Common myeloid progenitor, CD34-positive (primary cell): ENCODE measurements around the gene GGN.

Experiments used
- CTCF ChIA-PET: fragments of 350-600 bp; sonication (Branson Sonifier 250); formaldehyde crosslinking; loops from one replicate; lab custom pipeline; 2021; ENCODE audit warnings: antibody characterized with exemption; lab: Charles Lee
- POLR2A ChIA-PET: fragments of 350-600 bp; sonication (Branson Sonifier 250); formaldehyde crosslinking; loops from one replicate; lab custom pipeline; 2021; ENCODE audit warnings: antibody characterized with exemption; lab: Charles Lee
- DNase-seq, 3 donors: peaks; one replicate each; pipeline versions ENCODE4 v3.0.0 to v3.0.0-alpha.2; 2013
- H3K27ac ChIP-seq, 2 experiments: 1 replicate in 1 of 2; 2 replicates in 1 of 2; pipeline ENCODE4 v1.7.0; 2013; ENCODE audit warnings: inconsistent platforms in 2 of 2, low read length in 2 of 2, mild to moderate bottlenecking in 2 of 2, low read depth in 1 of 2, moderate library complexity in 1 of 2; ENCODE audit not compliant: severe bottlenecking in 2 of 2, insufficient read depth in 1 of 2, poor library complexity in 1 of 2
- H3K27me3 ChIP-seq, 5 experiments: replicated peaks in 2 of 5; 1 replicate in 3 of 5; 2 replicates in 2 of 5; pipeline versions ENCODE4 v1.6.1 to v1.7.0; 2013; ENCODE audit warnings: low read length in 4 of 5, mild to moderate bottlenecking in 2 of 5, moderate library complexity in 2 of 5, inconsistent platforms in 1 of 5; ENCODE audit not compliant: insufficient read depth in 5 of 5, control insufficient read depth in 4 of 5
- H3K36me3 ChIP-seq, 4 experiments: 1 replicate in 2 of 4; 2 replicates in 2 of 4; pipeline versions ENCODE4 v1.6.1 to v1.7.0; 2013; ENCODE audit warnings: low read length in 3 of 4, control low read depth in 1 of 4, mild to moderate bottlenecking in 1 of 4; ENCODE audit not compliant: control insufficient read depth in 4 of 4, insufficient read depth in 4 of 4
- H3K4me1 ChIP-seq, 4 experiments: 1 replicate in 3 of 4; 2 replicates in 1 of 4; pipeline versions ENCODE4 v1.6.1 to v1.7.1; 2013; ENCODE audit warnings: low read length in 3 of 4, mild to moderate bottlenecking in 3 of 4, control low read depth in 1 of 4, inconsistent platforms in 1 of 4, moderate library complexity in 1 of 4; ENCODE audit not compliant: control insufficient read depth in 4 of 4, insufficient read depth in 4 of 4; ENCODE audit errors: control extremely low read depth in 1 of 4
- H3K4me3 ChIP-seq, 7 experiments: 1 replicate in 4 of 7; 2 replicates in 3 of 7; pipeline versions ENCODE4 v1.5.1 to v1.7.0; 2013; ENCODE audit warnings: mild to moderate bottlenecking in 7 of 7, low read length in 6 of 7, moderate library complexity in 6 of 7, inconsistent platforms in 2 of 7, low read depth in 2 of 7, control low read depth in 1 of 7; ENCODE audit not compliant: insufficient read depth in 4 of 7, control insufficient read depth in 1 of 7; ENCODE audit errors: extremely low read depth in 1 of 7
- H3K9me3 ChIP-seq, 5 experiments: 1 replicate in 4 of 5; 2 replicates in 1 of 5; pipeline versions ENCODE4 v1.6.1 to v1.7.1; 2013; ENCODE audit warnings: low read length in 4 of 5, mild to moderate bottlenecking in 2 of 5, inconsistent platforms in 1 of 5, low read depth in 1 of 5, moderate library complexity in 1 of 5; ENCODE audit not compliant: control insufficient read depth in 4 of 5, insufficient read depth in 2 of 5; ENCODE audit errors: control extremely low read depth in 1 of 5
- WGBS: methylation state at CpG from one replicate; pipeline ENCODE4 v1.1.5; 2013; ENCODE audit not compliant: insufficient coverage; 5-methylcytosine and 5-hydroxymethylcytosine counted together

GGN gene

GRCh38 chr19:38399081-38399480 lies 11.2 kb upstream of the GGN start:
- Histone ChIP-seq H3K4me3 (no peak overlapping the region), H3K9me3 (no peaks in the 10 kb centered on the region), H3K4me1 (peaks cover 0 to 22% (median 16%) of the 10 kb centered on the region in 4 experiments), H3K27me3 (peaks cover 0 to 62% (median 34%) of the 10 kb centered on the region in 5 experiments), H3K27ac (no peak overlapping the region), H3K36me3 (no peaks in the 10 kb centered on the region)
- DNase-seq: no peak
- ChIA-PET CTCF (no interaction called here), POLR2A (no interaction called here)
- WGBS: 77% methylated on average over 6 of the region's 9 CpGs

- ChIA-PET CTCF (interaction anchor here (1.9 kb wide), 1 partner anchor 16 kb away, joined by 4 read pairs; no protein-coding TSS in a partner anchor), POLR2A (interaction anchor here (1.1 kb wide), 1 partner anchor 8 kb away, joined by 4 read pairs; the partner anchor contains the start of gene GGN)
- Histone ChIP-seq H3K9me3 (no peaks in the 10 kb centered on the region), H3K27ac (no peak overlapping the region), H3K27me3 (peaks cover 6 to 97% (median 48%) of the 10 kb centered on the region in 5 experiments), H3K4me3 (peak overlapping the region in 2 of 7 experiments; percentile 19 to 23), H3K36me3 (no peaks in the 10 kb centered on the region), H3K4me1 (peaks cover 0 to 10% (median 7%) of the 10 kb centered on the region in 4 experiments)
- 6% methylated on average over 86 of the region's 86 CpGs for WGBS
- no peak for DNase-seq
Measured at GRCh38 chr19:38395381-38396114, 7.7 kb upstream of the GGN start.

- H3K4me1 ChIP-seq: peaks cover 0 to 10% (median 7%) of the 10 kb centered on the region in 4 experiments
- no peaks in the 10 kb centered on the region for H3K36me3 ChIP-seq
- peak overlapping the region in 3 of 7 experiments; percentile 13 to 16 (median 15) for H3K4me3 ChIP-seq
- DNase-seq: peak; percentile 62 to 78 (median 73)
- H3K27me3 ChIP-seq: peaks cover 6 to 99% (median 51%) of the 10 kb centered on the region in 5 experiments
- POLR2A ChIA-PET: interaction anchor here (1.0 kb wide), 1 partner anchor 8 kb away, joined by 3 read pairs; the partner anchor contains the start of gene FAM98C
- no peaks in the 10 kb centered on the region for H3K9me3 ChIP-seq
- WGBS: 1% methylated on average over 10 of the region's 30 CpGs
- H3K27ac ChIP-seq: no peak overlapping the region
- CTCF ChIA-PET: interaction anchor here (1.1 kb wide), 1 partner anchor 9 kb away, joined by 5 read pairs; the partner anchor contains the start of gene FAM98C
Measured at GRCh38 chr19:38394488-38394887, 6.7 kb upstream of the GGN start.

GRCh38 chr19:38392707-38393308 lies 5.0 kb upstream of the GGN start:
- Histone ChIP-seq H3K4me1 (peaks cover 0 to 26% (median 15%) of the 10 kb centered on the region in 4 experiments), H3K4me3 (no peak overlapping the region), H3K36me3 (no peaks in the 10 kb centered on the region), H3K27ac (no peak overlapping the region), H3K27me3 (peaks cover 6 to 99% (median 46%) of the 10 kb centered on the region in 5 experiments), H3K9me3 (no peaks in the 10 kb centered on the region)
- CTCF ChIA-PET: no interaction called here
- POLR2A ChIA-PET: no interaction called here
- DNase-seq: no peak
- 87% methylated on average over 6 of the region's 6 CpGs for WGBS

- CTCF ChIA-PET: interaction anchor here (2.0 kb wide), 1 partner anchor 11 kb away, joined by 6 read pairs; no protein-coding TSS in a partner anchor
Measured at GRCh38 chr19:38391911-38392464, 4.2 kb upstream of the GGN start.

GRCh38 chr19:38389957-38390924 lies 2.4 kb upstream of the GGN start:
- H3K4me1 ChIP-seq: peaks cover 0 to 43% (median 29%) of the 10 kb centered on the region in 4 experiments
- no peak overlapping the region for H3K4me3 ChIP-seq
- H3K27ac ChIP-seq: no peak overlapping the region
- ChIA-PET CTCF (interaction anchor here (1.0 to 2.0 kb wide), 3 partner anchors 9 to 28 kb away, joined by 3 to 6 read pairs (median 6); no protein-coding TSS in a partner anchor), POLR2A (interaction anchor here (0.6 to 1.2 kb wide), 2 partner anchors 13 to 106 kb away, joined by 3 read pairs; partner anchors contain the start of gene FAM98C)
- WGBS: 32% methylated on average over 15 of the region's 22 CpGs
- peaks cover 0 to 3% (median 0%) of the 10 kb centered on the region in 4 experiments for H3K36me3 ChIP-seq
- H3K9me3 ChIP-seq: no peaks in the 10 kb centered on the region
- peaks cover 6 to 98% (median 35%) of the 10 kb centered on the region in 5 experiments for H3K27me3 ChIP-seq
- no peak for DNase-seq

More at GRCh38 chr19:38391911-38392464, 4.2 kb upstream of the GGN start:
- H3K4me3 ChIP-seq: no peak overlapping the region
- H3K36me3 ChIP-seq: no peaks in the 10 kb centered on the region
- peaks cover 0 to 34% (median 22%) of the 10 kb centered on the region in 4 experiments for H3K4me1 ChIP-seq
- H3K27ac ChIP-seq: no peak overlapping the region
- peaks cover 6 to 99% (median 42%) of the 10 kb centered on the region in 5 experiments for H3K27me3 ChIP-seq
- POLR2A ChIA-PET: interaction anchor here (0.5 kb wide), 1 partner anchor 55 kb away, joined by 3 read pairs; no protein-coding TSS in a partner anchor
- no peaks in the 10 kb centered on the region for H3K9me3 ChIP-seq
- 93% methylated on average over 6 of the region's 8 CpGs for WGBS
- DNase-seq: no peak
